ENCODE measurements around the gene ITPKA. TPM values are rescaled to one million over a fixed set of nuclear protein-coding genes. Genes with fewer than 3 reads are reported as not detected.

The ITPKA gene
- total RNA-seq, 1 donor from 2014 or later, result 0.31 TPM

DNA sequence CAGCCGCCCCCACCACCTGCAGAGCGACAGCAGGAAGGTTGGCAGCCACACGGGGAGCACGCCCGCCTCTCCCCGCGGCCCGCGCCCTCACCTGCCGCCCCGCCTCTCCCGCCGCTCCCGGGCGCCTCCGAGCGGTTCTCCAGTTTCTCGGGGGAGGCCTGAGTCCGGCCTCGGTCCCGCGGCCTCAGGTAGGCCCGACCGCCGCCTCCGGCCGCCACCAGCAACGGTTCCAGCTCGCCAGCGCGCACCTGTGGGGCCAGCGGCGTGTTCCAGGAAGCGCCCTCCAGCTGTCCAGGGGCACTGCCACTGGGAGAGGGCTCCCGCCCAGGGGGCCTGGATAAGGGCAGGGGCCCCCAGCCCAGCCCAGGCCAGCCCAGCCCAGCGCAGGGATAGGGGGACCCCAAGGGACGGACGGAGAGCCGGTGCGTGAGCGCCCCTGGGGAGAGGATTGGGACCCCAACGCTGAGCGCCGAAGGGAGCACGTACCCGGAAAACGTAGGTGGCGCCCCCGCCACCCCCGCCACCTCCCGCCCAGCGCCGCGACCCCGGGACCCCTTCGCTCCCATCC, 17.7 kb downstream of the ITPKA start:
- no peak for DNase-seq

DNA sequence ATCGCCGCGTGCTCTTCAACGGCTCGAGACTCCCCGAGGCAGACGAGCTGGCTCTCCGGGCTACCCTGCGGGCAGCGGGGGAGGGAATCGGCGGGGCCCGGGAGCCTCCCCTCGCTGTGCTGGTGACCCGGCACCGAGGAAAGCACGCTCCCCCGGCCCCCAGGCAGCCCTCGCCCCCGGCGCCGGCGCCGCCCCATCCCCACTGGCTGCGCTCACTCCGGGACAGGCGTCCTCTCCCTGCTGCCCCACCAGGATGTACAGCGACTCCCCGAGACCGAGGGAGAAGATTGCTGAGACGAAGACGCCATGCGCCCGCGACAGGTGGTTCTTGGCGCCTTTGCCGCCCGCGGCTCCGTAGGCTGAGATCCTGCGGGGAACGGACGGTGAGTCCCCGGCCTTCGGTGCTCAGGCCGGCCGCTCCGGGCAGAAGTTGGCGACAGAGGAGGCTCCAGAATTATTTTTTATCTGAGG, 18.3 kb downstream of the ITPKA start:
- no peak for DNase-seq

DNA sequence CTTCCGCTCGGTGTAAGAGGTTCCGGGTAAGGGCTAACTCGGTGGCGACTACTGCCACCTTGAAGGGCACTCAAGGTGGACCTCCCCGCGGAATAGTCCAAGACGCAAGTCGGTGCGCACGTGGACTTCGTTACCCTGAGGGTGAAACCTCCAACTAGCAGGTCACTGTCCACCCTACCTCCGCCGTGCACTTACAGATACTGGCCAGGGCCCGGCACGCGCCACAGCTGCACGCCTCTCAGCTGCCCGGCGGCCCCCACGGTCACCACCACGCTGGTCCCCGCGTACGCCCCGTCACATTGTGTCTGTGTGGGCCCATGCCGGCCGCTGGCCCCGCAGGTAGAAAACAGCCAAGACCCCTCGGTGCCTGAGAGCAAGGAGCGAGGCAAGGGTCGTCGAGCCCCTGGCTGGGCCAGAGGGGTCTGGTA, 18.9 kb downstream of the ITPKA start:
- DNase-seq, result no peak

DNA sequence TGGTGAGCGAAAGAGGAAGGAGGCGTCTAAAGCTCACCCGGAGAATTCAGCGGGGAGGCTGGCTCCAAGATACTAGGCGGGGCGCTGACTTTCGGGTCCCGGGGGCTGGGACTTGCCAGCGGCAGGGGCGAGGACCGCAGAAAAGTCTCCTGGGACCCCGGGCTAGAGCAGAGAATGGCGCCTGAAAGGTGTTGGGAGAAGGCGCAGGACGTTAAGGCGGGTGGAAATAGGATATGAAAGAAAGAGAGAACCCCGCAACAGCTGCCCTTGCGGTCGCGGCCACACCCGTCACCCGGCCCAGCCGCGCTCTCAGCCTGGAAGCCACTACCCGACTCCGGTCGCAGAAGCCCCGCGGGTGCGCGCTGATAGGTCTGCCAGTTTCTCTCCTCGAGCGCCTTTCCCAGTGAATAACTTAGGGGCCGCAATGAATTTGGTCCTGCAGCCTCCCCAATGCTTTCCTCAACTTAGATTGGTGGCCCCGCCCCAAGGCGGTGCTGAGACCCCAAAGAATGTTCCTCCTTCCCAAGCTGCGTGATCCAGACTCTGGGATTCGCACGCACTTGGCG, 19.3 kb downstream of the ITPKA start:
- DNase-seq, result no peak

DNA sequence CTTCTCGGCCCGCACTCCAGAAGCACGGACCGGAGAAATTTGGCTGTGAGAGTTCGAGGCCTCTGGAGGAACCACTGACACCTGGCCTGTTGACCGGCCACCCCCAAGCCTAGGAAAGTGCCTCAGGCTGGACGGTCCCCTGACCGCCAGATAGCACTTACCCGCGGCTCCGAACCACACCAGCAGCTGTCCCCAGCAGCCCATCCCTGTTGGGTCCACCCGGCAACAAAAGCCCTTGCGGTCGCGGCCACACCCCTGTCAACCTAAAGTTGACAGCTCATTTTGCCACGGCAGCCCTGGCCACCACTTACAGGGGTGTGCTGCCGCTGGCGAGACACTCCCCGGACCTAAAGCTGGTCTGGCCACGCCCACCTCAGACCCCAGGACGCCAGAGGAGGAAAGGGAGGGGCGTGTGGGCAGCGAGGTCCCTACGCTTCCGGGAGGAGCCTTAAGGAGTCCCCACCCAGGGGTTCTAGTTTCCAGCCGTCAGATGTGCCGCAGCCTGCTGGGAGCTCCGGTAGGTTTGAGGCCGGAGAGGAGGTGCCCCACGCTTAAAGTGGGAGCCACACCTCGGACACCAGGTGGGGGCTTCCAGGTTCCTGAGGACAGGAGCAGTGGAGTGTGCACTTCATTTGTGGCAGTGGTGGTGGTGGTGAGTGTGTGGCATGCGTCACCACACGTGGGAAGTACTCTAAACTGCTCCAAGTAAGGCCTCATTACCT, 20.0 kb downstream of the ITPKA start, which contains the start of gene LTK:
Gene LTK, minus strand, starts transcription at position 322 of the 722 bp plus-strand sequence. Its CDS starts 118 bp downstream, at position 204.
- DNase-seq, result no peak

DNA sequence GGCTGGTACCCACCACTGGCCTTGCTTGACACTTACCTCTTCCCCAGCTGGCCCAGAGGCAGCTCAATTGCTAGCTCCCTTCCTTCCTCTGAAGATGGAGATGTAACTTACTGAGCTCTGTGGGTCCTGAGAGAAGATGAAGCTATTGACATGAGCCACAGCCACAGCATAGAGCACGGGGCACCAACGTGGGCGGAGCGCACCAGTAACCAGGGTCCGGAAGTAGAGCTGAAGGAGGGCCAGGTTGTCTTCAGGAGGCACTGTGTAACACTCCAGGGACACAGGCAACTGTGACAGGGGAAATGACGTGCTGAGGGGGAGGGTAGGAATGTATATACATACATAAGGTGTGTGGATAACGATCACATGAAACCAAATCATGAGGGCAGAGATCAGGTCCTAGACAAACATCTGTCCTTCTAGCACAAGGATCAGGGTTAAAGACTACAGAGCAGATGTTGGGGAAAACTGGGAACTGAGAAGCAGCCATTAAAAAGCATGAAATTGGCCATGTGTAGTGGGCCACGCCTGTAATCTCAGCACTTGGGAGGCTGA, 24.3 kb downstream of the ITPKA start:
- DNase-seq, result no peak

DNA sequence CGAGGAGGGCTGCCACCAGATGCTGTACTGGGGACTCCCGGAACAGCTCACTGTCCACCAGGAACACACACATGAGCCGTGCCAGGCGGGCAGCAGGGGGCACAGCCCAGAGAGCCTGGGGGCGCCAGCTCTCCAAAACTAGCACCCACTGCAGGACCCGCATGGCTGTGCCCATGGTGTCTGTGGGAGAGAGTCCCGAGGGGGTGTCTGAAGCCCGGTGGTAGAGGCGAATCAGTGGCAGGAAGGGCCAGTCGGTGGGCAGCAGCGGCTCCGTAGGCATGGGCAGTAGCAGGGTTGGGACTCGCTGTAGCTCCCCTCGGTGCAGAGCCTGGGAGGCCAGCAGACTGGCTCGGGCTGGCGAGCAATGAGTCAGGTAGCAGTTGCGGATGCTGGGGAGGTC, 27.0 kb downstream of the ITPKA start:
- DNase-seq, result no peak

DNA sequence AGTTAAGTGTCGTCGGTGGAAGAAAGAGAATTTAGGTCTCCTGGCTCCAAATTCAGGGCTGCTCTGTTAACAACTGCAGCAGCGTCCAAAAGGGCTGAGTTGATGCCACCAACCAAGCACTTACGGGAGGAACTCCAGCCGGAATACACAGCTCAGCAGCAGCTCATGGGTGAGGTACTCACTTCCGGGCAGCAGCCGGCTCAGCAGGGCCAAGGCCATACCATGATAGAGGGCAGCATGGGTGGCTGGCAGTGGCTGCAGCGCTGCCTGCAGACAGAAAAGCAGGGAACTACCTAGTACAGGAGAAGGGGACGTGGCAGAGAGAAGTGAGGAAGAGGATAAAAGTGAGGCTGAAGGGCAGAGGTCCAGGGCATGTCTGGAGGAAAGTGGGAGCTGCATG, 27.9 kb downstream of the ITPKA start:
- DNase-seq, result no peak

DNA sequence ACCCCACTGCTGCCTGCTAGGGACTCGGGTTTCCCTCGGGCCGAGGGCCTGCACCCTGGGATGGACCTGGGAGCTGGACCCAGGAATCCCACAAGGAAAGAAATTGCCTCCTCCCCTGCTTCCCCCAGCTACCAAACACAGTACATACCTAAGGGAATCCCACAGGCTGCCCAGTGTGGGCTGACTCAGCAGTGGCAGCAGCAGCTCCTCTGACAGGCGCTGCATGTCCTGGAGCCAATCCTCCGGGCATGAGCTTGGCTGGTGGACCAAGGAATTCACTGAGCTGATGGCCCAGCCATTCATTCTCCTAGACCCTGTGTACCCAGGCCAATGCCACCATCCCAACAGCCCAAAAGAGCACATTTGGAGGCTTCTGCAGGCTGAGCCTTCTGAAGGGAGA, 29.4 kb downstream of the ITPKA start:
- no peak for DNase-seq

DNA sequence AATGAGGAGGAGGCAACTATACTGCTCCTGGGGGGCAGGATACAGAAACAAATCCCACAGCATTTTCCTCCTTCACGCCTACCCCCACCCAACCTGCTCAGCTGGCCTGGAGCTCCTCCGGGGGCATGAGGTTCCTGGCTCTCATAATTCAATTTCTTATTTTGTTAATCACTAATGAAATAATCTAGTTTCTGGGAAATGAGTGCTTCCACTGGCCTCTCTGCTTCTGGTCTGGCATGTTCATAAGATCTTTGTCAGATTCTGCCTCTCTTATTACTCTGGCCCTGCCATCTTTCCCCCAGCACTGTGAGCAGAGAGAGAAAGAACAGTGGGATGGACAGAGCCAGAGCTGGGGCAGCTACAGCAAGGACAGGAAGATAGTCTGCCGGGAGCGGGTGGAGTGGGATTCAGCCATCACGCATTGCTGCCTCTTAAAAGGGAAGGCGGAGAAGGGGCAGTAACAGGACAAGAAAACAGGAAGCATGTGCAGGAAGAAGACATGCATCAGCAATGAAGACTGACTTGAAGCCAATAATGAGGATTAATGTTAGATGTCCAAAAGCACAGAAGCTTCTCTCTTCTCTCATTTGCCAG, 36.8 kb downstream of the ITPKA start:
- DNase-seq, result no peak

DNA sequence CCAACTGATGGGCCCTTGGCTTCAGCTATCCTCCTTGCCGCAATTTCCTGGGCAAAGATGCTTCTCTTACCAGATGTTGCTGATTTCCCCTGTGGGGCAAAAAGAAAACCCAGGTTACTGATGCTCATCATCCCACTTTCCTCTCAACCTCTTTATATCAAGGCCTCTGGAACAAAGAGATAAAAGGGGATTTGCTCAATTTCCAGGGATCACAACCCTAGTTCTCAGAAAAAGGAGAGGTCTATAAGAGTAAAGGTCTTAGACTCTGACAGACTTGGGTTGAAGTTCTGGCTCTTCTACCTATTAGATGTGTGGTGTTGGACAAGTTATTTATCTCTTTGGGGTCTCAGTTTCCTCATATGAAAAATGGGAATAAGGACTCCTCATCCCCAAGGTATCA, 41.9 kb downstream of the ITPKA start:
- no peak for DNase-seq

DNA sequence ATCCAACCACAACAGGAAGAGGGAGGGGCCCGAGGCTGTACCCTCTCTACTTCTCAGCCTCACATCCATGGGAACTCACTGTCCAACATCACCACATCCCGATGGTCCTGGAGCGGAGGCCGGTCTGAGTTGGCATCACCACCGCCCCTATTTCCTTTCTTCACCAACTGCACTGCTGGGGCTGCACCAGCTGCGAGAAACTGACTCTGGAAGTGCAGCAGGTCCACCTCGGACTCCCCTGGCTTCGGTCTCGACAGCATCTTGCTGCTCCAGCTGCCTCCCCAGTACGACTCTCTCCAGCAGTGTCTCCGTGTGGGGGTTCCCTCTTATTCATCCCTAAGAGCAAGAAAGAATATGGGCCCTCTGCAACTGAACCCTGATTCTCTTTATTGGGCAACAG, 43.2 kb downstream of the ITPKA start:
- no peak for DNase-seq

DNA sequence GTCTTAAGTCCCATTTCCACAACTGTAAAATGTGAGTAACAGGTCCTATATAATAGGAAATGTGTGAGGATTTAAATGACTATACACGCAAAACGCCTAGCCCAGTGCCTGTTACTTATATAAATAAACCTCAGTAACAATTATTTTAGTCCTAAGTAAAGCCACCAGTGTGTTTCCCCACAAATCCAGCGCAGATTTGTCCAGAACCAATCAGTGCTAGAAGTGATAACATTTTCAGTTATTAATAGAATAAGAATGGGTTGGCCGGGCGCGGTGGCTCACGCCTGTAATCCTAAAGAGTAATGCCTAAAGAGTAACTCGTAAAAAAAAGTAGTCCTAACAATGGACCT, 49.8 kb downstream of the ITPKA start:
- no peak for DNase-seq

DNA sequence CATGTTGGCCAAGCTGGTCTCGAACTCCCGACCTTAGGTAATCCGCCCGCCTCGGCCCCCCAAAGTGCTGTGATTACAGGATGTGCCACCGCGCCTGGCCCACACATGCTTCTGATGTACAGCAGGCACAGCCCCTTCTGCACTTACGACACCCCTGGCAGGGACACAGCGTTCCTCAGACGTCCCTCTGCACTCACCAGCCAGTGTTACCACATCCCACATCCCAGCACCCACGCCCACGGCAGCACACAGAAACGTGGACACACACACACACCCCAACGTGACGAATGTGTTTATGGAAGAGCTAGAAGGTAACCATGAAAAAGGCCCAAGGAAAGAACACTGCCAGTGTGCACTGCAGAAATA, 51.0 kb downstream of the ITPKA start:
- peak; percentile 54 for DNase-seq

DNA sequence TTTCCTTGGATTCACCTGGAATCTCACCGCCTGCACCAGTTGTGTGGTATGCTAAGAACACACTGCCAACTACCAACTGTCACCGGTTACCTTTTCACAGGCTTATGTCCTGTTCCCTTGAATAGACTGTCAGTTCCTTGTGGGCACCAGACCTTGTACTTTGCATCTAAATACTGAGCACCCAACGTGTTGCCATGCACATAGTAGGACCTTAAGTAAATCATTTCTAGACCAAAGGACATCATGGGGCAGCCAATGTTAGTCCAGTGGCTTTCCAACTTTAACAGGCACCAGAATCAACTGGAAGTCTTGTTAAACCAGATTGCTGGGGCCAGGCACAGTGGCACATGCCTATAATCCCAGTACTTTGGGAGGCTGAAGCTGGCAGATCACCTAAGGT, 51.5 kb downstream of the ITPKA start:
- no peak for DNase-seq

DNA sequence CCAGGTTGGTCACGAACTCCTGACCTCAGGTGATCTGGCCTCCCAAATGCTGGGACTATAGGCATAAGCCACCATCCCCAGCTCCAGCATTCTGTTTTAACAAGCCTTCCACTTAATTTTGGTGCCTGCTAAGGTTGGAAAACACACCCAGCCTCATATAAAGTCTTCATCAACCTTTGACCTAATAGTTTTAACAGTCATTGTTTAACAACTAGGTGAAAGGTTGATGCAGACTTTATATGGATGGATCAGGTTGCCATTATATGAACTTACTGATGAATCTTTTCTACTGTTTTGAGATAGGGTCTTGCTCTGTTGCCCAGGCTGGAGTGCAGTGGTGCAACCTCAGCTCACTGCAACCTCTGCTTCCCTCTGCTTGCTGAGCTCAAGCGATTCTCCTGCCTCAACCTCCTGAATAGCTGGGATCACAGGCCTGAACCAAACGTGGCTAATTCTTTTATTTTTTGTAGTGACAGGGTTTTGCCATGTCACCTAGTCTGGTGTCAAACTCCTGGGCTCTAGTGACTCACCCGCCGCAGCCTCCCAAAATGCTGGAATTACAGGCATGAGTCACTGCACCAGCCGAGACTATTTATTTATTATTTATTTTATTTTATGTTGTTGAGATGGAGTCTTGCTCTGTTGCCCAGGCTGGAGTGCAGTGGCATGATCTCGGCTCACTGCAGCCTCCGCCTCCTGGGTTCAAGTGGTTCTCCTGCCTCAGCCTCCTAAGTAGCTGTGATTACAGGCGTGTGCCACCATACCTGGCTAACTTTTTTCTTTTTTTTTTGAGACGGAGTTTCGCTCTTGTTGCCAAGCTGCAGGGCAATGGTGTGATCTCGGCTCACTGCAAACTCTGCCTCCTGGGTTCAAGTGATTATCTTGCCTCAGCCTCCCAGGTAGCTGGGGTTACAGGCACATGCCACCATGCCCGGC, 53.4 kb downstream of the ITPKA start:
- DNase-seq, result no peak

DNA sequence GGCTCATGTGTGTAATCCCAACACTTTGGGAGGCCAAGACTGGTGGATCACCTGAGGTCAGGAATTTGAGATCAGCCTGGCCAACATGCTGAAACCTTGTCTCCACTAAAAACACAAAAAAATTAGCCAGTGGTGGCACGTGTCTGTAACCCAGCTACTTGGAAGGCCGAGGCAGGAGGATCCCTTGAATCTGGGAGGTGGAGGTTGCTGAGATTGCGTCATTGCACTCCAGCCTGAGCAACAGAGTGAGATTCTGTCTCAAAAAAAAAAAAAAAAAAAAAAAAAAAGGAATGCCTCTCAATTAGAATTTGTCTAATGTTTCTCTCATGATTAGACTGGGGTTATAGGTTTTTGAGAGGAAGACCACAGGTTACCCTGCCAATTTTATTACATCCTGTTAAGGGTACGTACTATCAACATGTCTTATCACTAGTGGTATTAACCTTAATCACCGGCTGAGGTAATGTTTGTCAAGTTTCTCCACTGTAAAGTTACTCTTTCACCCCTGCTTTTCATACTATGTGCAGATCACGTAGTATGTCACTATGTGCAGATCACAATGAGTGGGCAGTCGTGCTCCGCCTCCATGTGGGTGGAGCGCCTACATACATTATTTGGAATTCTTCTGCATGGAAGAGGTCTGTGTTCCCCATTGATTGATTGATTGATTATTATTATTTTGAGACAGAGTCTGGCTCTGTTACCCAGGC, 56.5 kb downstream of the ITPKA start:
- no peak for DNase-seq

Data from occipital lobe (tissue), 2 donors.